Pons (tissue), 1 donor: Measurements from ENCODE around the gene TELO2.
A peak's percentile ranks its signal among the peaks of the same experiment; 100 is the strongest.
"Not testable (repeated sequence)": the region's sequence is repeated elsewhere in the genome, so short reads cannot be mapped to it uniquely, and the experiment has no call there.

ENCODE experiments used
- DNase-seq: peaks from one replicate; pipeline ENCODE4 v3.0.0-alpha.2; 2016; ENCODE audit warnings: low spot score

Gene TELO2

GRCh38 chr16:1457489-1458245 lies 35.5 kb upstream of the TELO2 start:
- no peak for DNase-seq

GRCh38 chr16:1458336-1458976 lies 34.7 kb upstream of the TELO2 start:
- DNase-seq, result no peak

GRCh38 chr16:1458977-1459341 lies 34.2 kb upstream of the TELO2 start:
- no peak for DNase-seq

GRCh38 chr16:1459967-1460366 lies 33.2 kb upstream of the TELO2 start:
- DNase-seq, result no peak

- no peak for DNase-seq
These were observed 32.5 kb upstream of the TELO2 start for GRCh38 chr16:1460602-1461138.

- no peak for DNase-seq
These were observed 32.0 kb upstream of the TELO2 start for GRCh38 chr16:1461146-1461545.

- DNase-seq, result no peak
These were observed 28.8 kb upstream of the TELO2 start for GRCh38 chr16:1464196-1464893.

GRCh38 chr16:1464894-1465566 lies 28.1 kb upstream of the TELO2 start:
- no peak for DNase-seq

- DNase-seq, result no peak
These were observed 27.6 kb upstream of the TELO2 start for GRCh38 chr16:1465567-1465915.

GRCh38 chr16:1466054-1466453 lies 27.1 kb upstream of the TELO2 start:
- DNase-seq, result no peak

- no peak for DNase-seq
These were observed 26.1 kb upstream of the TELO2 start for GRCh38 chr16:1466968-1467521.

GRCh38 chr16:1468426-1468810 lies 24.7 kb upstream of the TELO2 start:
- DNase-seq, result no peak

- not testable (repeated sequence) for DNase-seq
These were observed 24.0 kb upstream of the TELO2 start for GRCh38 chr16:1469141-1469540.

- no peak for DNase-seq
These were observed 23.4 kb upstream of the TELO2 start for GRCh38 chr16:1469693-1470201.

GRCh38 chr16:1470481-1471251 lies 22.5 kb upstream of the TELO2 start:
- DNase-seq, result no peak

GRCh38 chr16:1471569-1472194 lies 21.5 kb upstream of the TELO2 start:
- no peak for DNase-seq

GRCh38 chr16:1472974-1473373 lies 20.2 kb upstream of the TELO2 start:
- no peak for DNase-seq

- DNase-seq, result no peak
These were observed 18.9 kb upstream of the TELO2 start for GRCh38 chr16:1474082-1474795.

GRCh38 chr16:1474796-1475551 lies 18.2 kb upstream of the TELO2 start, which contains the start of gene CLCN7:
TSS of gene CLCN7 (minus strand) at chr16:1475028. CDS start at chr16:1474974, 54 bp downstream.
- peak; percentile 36 for DNase-seq
